AG04450 (cell line): ENCODE data around the gene SORCS2. TPM values are rescaled to one million over a fixed set of nuclear protein-coding genes. Genes with fewer than 3 reads are reported as not detected.

ENCODE experiments used
- CTCF ChIA-PET: fragments of 300-600, 350-600 bp; formaldehyde crosslinking; extraction: SDS; loops from one replicate; lab custom pipeline; 2022; ENCODE audit warnings: antibody characterized with exemption, inconsistent platforms; lab: Charles Lee
- POLR2A ChIA-PET: fragments of 350-600 bp; formaldehyde crosslinking; extraction: SDS; loops from one replicate; lab custom pipeline; 2021; ENCODE audit warnings: antibody characterized with exemption, inconsistent platforms; lab: Yijun Ruan, JAX
- DNase-seq: peaks from one replicate; pipeline ENCODE4 v3.0.0-alpha.2; 2011; ENCODE audit warnings: low read depth, low spot score
- H3K27ac ChIP-seq: one replicate; pipeline ENCODE4 v1.5.1; 2012; ENCODE audit warnings: low read depth, low read length, control low read depth
- H3K27me3 ChIP-seq: one replicate; pipeline ENCODE4 v1.6.0; 2012; ENCODE audit warnings: low read length; ENCODE audit not compliant: control insufficient read depth, insufficient read depth
- H3K4me3 ChIP-seq: 2 replicates; pipeline ENCODE4 v1.5.1; 2011; ENCODE audit warnings: mild to moderate bottlenecking, low read depth, low read length, control low read depth
- H3K9me3 ChIP-seq: 2 replicates; pipeline ENCODE4 v1.5.1; 2012; ENCODE audit warnings: low read length; ENCODE audit not compliant: control insufficient read depth, insufficient read depth
- polyA plus RNA-seq: library from polyadenylated mRNA; depleted of rRNA; stranded (reverse); fragments of >200 nt; gene quantifications from 2 replicates; pipeline ENCODE4 v1.2.3, GENCODE V29; 2011
- TF ChIP-seq, protein P1 (sequence below): IDR thresholded peaks from 2 replicates; pipeline ENCODE4 v1.5.1; 2011; ENCODE audit warnings: low read depth, low read length, control low read depth, inconsistent platforms

SORCS2 gene
- polyA plus RNA-seq, 1 experiment, result 0.29 TPM

GRCh38 chr4:7516773-7517144 lies 324.4 kb downstream of the SORCS2 start:
- CTCF ChIA-PET, result no interaction called here
- no peaks in the 10 kb centered on the region; the same call in 1 of the 2 replicates for H3K9me3 ChIP-seq
- peaks cover 45% of the 10 kb centered on the region for H3K27me3 ChIP-seq
- no peak overlapping the region for H3K4me3 ChIP-seq
- TF ChIP-seq, protein P1, sequence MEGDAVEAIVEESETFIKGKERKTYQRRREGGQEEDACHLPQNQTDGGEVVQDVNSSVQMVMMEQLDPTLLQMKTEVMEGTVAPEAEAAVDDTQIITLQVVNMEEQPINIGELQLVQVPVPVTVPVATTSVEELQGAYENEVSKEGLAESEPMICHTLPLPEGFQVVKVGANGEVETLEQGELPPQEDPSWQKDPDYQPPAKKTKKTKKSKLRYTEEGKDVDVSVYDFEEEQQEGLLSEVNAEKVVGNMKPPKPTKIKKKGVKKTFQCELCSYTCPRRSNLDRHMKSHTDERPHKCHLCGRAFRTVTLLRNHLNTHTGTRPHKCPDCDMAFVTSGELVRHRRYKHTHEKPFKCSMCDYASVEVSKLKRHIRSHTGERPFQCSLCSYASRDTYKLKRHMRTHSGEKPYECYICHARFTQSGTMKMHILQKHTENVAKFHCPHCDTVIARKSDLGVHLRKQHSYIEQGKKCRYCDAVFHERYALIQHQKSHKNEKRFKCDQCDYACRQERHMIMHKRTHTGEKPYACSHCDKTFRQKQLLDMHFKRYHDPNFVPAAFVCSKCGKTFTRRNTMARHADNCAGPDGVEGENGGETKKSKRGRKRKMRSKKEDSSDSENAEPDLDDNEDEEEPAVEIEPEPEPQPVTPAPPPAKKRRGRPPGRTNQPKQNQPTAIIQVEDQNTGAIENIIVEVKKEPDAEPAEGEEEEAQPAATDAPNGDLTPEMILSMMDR, result no peak
- no peak overlapping the region for H3K27ac ChIP-seq
- POLR2A ChIA-PET, result interaction anchor here (0.6 kb wide), 1 partner anchor 443 kb away, joined by 3 read pairs; no protein-coding TSS in a partner anchor
- DNase-seq, result no peak

- Histone ChIP-seq H3K9me3 (no peaks in the 10 kb centered on the region; the same call in 1 of the 2 replicates), H3K4me3 (no peak overlapping the region), H3K27me3 (peaks cover 54% of the 10 kb centered on the region), H3K27ac (no peak overlapping the region)
- ChIA-PET POLR2A (no interaction called here), CTCF (no interaction called here)
- no peak for DNase-seq
- TF ChIP-seq, protein P1, result no peak
Measured at GRCh38 chr4:7518871-7519637, 326.7 kb downstream of the SORCS2 start.

- TF ChIP-seq, protein P1, result no peak
- DNase-seq, result no peak
- Histone ChIP-seq H3K27ac (no peak overlapping the region), H3K27me3 (peaks cover 59% of the 10 kb centered on the region), H3K4me3 (no peak overlapping the region), H3K9me3 (no peaks in the 10 kb centered on the region; the same call in 1 of the 2 replicates)
- POLR2A ChIA-PET, result no interaction called here
- CTCF ChIA-PET, result no interaction called here
Measured at GRCh38 chr4:7519638-7520376, 327.5 kb downstream of the SORCS2 start.

DNA sequence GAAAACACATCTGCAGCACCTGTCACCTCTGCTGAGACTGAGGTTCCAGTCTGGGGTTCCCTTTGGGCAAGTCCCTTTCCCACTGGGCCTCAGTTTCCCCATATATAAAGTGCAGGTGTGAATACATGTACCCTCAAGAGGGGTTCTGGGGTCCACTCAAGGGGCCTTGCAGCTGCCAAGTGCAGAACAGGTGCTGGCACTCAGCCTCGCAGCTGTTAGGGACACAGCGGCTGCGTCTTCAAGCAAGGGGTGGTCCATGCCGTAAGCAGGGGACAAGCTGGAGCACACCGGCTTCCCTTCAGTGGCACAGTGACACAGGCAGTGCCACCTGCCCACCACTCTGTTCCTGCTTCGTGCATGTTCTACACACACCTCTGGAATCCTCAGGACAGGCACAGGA lies 329.3 kb downstream of the SORCS2 start:
- Histone ChIP-seq H3K27ac (no peak overlapping the region), H3K9me3 (no peaks in the 10 kb centered on the region; the same call in 1 of the 2 replicates), H3K27me3 (peaks cover 61% of the 10 kb centered on the region), H3K4me3 (no peak overlapping the region)
- CTCF ChIA-PET, result no interaction called here
- DNase-seq, result no peak
- POLR2A ChIA-PET, result no interaction called here
- TF ChIP-seq, protein P1, result no peak
